Measurements from ENCODE around the gene GULP1.

The GULP1 gene

GRCh38 chr2:188293601-188294351 lies 2.1 kb downstream of the GULP1 start:
- DNase-seq, result peak; percentile 93

- peak; percentile 34 for DNase-seq
Measured at GRCh38 chr2:188294352-188294926, 2.8 kb downstream of the GULP1 start.

- DNase-seq, result peak; percentile 34
Measured at GRCh38 chr2:188295067-188295685, 3.5 kb downstream of the GULP1 start.

DNA sequence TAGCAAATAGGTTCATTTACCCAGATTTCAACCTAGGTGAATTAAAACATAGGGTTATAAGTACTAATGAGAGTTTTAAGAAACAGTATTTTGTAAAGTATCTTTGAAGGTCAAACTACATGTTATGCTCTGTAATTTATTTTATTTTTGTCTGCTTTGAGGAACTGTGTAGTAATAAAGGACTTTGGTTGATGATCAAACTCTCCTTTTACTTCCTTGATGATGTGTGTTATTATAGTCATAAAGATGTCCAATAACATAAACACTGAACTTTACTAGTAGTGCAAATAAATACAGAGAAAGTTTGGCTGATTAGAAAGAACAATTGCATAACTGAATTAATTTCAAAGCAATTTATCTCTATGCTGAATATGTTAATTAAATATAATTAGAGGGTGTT lies 6.3 kb downstream of the GULP1 start:
- DNase-seq, result no peak

DNA sequence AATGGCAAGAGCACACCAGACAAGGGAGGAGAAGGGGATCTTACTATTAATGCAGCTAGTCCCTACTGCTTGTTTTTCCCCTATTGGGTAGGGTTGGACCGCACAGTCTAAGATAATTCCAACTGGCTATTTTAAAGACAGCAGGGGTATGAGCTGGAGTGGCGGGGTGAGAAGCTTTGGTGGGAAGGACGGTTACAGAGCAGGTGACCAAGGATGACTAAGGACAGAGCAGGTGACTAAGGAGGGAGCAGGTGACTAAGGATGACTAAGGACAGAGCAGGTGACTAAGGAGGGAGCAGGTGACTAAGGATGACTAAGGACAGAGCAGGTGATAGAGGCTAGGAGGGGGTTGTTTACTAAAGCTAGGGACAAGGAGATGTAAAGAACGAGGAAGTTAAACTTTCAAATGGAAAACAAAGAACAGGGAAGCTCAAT lies 7.3 kb downstream of the GULP1 start:
- peak; percentile 23 for DNase-seq

DNA sequence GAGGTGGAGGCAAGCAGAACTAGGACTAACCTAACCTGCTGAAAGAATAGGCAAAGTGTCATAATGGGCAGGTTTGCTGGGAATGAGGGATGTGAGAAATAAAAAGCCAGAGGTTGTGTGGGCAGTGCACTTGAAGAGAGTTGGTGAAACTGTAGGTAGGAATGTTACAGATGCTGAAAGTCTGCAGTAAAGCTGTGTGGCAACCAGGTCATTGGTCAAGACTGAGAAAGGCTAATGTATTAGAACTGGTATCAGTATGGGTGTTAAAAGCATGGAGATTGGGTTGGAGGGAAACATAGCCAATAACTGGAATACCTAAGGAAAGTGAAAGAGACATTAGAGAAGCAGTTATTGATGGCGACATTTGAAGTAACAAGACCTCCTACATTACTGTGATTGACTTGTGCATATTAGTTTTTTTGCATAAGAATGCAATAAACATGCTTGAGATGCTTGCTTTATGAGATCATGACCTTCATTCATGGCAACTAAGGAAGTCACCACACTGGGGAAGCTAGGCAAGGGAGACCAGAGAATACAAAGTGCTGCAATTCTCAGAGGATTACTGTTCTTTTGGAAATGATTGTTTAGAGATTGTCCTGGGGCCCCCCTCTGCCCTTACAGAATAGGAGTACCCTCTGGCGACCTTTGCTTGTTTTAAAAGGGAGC lies 11.8 kb downstream of the GULP1 start:
- no peak for DNase-seq

DNA sequence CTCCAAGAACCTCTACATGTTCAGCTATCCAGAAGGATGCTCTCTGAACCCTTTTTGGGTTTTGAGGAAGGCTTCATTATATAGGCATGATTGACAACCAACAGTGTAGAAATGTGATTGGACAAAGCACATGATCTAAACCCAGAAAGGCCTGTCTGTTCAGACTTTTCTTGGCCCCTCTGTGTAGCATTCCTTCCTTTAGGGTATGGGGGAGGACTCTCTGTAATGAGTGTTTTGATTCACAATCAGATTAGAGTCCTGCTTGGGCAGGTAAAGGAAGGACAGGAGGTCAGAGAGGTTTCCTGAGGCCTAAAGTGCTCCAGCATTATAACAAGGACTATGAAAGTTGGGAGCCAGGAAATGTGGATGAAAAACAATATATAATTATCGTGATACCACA lies 13.6 kb downstream of the GULP1 start:
- DNase-seq, result no peak

GRCh38 chr2:188306271-188306670 lies 14.6 kb downstream of the GULP1 start:
- no peak for DNase-seq

- no peak for DNase-seq
Measured at GRCh38 chr2:188307850-188308283, 16.2 kb downstream of the GULP1 start.

DNA sequence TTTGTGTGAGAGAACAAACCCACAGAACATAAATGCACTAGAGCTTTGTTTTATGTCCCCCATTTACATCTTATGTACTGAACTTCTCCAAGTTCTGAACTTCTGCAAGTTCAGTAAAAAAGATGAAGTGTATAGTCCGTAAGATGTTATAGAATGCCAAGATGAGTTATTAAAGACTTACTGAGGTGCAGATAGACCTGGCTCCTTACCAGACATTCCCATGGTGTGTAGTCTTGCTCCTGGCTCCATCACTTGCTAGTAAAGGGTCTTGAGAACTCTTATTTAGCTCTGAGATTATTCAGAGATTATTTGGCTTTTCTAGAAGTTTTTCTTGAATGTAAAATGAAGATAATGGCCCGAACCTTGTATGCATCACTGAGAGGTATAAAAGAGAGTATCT lies 16.8 kb downstream of the GULP1 start:
- no peak for DNase-seq

DNA sequence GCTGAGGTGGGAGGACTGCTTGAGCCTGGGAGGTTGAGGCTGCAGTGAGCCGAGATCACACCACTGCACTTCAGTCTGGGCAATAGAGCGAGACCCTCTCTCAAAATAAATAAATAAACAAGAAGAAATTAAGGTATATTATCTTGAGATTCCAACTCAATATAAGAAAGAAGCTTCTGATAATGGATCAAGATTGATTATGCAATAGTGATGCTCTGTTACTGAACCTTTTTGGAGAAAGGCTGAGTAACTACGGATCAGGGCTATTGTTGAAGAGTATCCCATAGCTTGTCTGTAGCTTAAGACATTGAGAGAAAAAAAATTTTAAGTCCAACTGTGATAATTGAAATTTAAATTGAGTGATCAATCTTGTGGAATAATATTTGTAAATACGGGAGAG lies 17.7 kb downstream of the GULP1 start:
- no peak for DNase-seq

DNA sequence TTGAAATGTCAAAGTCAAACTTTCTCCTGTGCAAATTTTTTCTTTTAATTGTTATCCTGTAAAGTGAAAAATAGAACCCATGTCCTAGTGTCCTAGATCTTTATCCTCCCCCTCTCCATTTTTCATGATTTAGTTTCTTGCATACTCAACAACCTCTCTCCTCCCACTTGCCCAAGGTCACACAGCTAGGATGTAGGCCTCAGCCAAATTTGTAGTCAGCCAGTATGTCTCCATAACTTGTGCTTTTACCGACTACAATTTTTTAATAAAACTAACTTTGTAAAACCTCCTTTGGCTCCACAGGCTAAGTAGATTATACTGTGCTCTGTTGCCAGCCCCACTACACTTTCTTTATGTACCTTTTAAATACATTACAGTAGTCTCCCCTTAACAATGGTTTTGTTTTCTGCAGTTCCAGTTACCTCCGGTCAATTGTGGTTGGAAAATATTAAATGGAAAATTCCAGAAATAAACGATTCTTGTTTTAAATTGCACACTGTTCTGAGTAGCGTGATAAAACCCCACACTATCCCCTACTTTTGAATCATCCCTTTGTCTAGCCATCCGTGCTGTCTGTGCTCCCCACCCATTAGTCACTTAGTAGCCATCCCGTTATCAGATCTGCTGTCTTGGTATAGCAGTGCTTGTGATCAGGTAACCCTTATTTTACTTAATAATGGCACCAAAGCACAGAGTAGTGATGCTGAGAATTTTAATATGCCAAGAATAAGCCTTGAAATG lies 22.8 kb downstream of the GULP1 start:
- no peak for DNase-seq

DNA sequence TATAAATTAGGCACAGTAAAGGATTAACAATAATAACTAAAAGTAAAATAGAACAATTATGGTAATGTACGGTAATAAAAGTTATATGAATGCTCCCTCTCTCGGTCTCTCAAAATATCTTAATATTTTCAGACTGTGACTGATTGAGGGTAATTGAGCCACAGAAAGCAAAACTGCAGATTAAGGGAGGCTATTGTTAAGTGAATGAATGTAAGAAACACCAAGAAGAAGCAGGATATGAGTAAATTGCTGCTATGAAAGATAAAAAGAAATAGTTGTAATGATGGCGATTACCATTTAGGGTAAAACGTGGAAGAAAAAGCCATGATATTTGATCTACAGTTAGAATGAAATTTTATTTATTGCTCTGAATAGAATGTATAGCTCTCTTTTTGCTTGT lies 24.1 kb downstream of the GULP1 start:
- DNase-seq, result no peak

DNA sequence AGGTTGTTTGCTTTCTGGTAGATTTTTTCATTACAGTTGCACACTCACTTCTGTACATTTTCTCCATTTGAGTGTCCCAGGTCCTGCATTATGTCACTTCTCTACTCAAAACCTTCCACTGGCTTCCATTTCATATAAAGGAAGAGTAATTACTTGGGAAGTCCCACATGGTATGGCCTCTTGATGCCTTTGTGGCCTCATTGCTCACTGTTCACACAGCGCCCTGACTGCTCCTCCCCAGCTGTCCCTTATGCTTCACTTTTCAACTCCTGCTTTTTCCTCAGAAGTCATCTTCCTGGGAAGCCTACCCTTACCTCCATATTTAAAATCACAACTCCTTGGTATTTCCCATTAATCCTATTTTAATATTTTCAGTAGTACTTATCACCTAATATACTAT lies 24.7 kb downstream of the GULP1 start:
- no peak for DNase-seq

- DNase-seq, result peak; percentile 25
Measured at GRCh38 chr2:188316791-188317423, 25.2 kb downstream of the GULP1 start.

GRCh38 chr2:188318161-188318749 lies 26.6 kb downstream of the GULP1 start:
- no peak for DNase-seq

DNA sequence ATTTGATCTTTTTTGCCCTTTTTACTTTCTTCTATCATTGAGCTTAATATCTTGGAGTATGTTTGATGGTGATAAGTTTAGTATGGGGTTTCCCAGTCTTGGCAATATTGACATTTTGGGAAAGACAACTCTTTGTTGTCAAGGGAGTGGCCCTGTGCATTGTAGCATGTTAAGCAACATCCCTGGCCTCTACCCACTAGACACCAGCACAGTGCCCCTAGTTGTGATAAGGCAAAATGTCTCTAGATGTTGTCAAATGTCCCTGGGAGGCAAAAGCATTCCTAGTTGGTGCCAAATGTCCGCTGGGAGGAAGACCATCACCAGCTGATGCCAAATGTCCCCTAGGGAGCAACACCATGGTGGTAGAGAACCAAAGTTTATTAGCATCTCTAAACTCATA lies 28.2 kb downstream of the GULP1 start:
- peak; percentile 8 for DNase-seq

DNA sequence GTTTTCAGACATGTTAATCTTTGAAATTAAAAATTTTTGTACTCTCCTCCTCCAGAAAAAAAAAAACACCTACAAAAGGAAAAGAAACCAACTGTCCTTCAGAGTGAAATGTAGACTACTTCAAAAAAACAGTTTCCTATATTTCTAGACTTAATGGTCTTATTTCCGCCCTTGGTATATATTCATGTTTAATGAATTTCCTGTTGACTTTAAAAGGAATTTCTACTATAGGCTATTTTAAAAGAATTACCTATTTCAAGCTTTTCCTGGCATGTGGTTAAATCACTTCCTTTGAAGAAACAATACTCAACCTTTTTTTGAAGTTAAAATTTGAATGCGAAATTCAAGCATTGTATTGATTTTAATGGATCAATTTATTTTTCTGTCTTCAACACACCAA lies 29.2 kb downstream of the GULP1 start:
- DNase-seq, result no peak

DNA sequence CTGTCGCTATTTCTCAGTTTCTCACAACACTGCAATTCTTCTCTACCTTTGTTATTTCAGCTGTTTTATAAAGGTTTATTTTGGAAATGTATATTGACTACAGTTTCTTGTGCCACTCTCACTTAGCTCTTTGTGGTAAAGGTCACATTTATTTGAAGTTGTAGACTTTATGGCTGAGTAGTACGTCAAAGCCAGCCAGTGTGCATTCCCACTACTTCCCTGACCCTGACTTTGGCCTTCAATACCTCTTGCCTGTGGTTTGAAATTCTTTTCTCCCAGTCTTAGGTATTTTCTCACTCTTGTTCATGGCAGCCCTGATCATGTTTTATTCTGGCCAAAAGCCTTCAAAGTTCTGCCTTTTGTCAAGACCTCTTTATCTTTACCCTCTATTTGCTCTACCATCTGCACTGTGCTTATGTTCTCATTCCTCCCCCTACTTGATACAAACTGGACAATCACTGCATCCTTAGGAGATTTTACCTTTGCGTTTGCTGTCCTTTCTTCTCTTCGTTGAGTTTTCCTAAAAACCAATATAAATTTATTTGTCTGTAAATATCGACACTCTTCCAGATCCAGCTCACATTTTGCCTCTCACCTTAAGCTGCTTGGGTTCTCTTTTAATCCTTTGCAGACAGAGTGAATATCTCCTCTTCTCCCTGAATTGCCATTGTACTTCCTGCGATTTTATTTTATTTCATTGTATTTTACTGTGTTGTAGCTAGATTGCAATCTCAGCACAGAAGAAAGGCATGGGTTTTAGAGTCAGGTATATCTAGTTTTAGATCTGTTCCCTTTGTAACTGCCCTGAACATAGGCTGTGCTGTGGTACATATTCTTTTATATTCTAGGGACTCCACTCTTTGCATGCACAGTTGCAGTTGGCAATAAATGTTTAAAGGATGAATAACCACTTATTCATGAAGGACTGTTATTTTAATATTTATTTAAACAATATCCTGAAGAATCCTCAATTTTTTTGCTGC lies 31.2 kb downstream of the GULP1 start:
- DNase-seq, result no peak

DNA sequence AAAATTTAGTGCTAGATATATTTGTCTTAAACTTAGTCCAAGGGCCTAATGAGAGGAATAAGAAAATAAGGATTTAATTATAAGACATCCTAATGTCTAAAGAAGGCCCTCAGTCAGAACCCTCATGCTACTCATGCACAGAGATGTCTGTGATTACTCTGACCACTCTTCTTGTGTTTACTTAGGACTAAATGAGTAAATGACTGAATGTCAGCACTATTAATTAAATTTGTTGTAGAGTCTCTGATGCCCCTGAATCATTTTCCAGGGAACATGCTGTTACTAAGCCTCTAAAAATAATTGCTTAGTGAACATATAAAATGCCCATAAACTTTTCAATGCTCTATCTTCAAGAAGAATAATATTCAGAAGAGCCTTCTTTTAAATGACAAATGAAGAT lies 32.4 kb downstream of the GULP1 start:
- DNase-seq, result peak; percentile 53

DNA sequence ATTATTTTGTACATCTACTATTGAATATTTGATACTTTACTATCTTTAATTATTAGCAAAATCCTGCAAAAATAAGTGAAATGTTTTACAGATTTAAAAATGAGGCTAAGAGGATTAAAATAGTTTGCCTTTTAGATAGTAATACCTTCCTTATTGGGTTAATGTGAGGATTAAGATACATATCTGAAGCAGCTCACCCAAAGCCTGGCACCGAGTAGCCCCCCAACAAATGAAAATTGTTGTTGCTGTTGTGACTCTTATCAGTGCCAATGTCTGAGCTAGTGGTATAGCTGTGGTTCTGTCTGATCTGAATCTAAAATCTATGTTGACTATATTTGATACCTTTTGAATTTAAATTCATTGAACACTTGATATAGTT lies 34.6 kb downstream of the GULP1 start:
- DNase-seq, result no peak

Data from NCI-H69 (cell line).